ENCODE results near the gene AGAP3.

Gene AGAP3

DNA sequence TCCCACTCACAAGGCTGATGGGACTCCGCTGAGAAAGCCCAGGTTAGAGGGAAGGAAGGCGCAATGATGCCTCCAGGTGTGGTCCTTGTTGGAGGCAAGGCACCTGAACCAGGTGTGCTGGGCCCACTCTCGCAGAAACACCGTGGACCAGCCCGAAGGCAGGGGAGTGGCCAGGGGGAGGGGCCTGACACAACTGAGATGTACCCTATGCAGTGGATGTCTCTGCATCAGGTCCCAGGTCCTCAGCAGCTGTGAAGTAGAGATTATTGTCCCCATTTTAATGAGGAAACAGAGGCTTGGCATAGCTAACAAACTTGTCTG is 49.2 kb downstream of the AGAP3 start:
- DNase-seq (ENCODE audit: low read depth in 2 of 2): no peak

DNA sequence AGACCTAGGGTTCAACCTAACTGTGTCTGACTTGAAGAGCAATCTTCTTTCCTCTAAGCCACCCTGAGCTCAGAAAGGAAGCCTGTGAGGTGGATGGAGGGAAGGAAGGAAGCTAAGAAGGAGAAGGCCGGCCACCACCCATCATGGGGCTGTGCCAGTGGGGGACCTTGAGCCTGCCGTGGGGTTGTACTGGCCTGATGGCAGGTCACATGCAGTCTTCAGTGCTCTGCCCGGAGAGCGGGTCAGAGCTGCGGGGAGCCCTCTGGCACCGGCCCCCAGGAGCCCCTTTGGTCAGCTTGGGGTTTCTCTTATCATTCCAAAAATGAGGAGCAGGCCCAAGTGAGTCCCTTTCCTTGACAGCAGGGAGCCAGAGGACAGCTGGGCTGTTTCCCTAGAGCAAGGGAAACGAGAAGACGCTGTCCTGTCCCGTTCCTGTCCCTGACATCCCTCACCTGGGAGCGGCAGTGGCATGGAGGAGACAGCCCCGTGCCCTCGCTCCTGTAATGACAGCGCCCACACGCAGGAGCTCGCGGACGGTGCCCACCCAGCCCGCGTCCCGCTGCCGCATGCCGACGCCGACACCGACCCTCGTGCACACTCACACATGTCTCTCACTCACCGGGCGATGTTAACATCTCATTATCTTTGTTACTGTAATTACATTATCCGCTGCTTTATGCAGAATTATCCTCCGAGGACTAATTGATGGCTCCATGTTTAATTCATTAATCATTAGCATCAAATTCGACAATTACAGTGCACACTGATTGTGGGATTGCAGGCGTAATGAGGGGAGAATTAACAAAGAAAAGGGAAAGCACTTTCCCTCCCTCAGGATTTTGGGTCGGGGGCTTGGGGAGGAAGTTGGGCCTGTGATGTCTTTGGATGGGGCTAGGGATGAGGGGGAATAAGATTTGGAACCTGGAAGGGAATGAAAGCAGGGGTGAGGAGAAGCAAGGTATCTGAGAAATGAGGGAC is 49.9 kb downstream of the AGAP3 start:
- no peak for DNase-seq (ENCODE audit: low read depth in 2 of 2)

DNA sequence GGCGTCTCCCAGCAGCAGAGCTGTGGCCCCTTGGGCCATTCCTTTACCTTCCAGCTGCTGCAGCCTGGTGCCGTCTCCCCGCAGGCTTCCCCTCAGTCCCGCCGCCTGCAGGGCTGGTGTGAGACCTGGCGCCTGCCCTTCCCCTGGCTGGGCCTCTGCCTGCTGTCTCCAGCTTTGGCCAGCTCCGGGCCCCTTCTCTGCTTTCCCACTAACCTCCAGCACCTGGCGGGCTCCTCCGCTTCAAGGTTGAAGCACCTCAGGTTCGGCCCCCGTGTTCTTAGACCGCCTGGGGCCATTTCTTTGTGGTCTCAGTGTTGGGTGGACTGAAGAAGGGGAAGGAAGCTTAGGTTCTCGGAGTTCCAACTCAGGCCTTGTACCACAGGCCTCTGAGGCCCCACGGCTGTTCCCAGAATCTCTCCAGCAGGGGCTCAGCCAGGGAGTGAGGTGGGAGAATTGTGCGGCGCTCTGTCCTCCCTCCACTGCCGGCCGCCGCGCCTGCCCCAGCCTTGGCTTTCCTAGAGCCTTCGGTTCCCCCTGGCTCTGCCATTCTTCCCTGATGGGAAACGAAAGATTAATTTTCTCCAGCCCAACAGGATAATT is 50.9 kb downstream of the AGAP3 start:
- DNase-seq (ENCODE audit: low read depth in 2 of 2): no peak

DNA sequence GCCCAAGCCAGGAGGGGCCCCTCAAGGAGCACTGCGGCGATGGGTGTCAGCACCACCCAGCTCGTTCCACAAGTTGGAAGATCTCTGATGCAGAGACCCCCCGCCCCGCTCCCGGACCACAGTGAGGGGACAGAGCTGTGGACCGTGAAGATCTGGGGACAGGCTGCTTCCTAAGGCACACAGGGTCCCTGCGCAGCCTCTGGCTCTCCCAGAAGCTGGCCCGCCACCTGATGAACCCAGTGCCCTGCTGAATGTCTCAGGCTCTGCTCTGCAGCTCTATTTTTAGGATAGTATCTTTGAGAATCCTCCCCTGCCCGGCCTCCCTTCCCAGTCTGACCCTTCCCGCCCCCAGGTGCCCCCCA is 51.5 kb downstream of the AGAP3 start:
- no peak for DNase-seq (ENCODE audit: low read depth in 2 of 2)

DNA sequence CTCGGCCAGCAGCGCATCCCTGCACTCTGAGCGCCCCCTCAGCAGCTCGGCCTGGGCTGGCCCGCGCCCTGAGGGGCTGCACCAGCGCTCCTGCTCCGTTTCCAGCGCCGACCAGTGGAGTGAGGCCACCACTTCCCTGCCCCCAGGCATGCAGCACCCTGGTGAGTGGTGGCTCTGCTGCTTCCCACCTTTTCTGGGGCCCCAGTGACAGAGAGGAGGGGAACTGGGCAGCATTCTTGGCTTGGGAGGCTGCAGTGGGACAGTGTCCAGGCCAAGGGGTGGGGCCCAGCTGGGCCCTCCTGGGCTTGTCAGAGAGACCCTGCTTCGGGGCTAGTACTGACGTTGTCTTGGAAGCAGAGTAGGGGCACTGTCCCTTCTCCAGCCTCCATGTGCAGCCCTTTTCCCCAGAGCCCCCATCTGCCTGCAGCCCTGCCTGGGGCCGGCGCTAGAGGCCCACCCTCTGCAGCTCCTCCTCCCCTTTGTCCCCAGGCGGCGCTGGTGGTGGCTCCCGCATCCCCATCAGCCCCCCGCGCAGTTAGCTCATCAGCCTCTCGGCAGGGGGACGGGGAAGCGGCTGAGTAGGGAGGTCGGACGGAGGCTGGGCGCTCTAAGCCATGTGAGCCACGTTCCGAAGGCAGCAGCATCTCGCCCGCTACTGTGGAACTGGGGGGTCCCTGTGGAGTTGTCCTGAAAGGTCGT is 52.0 kb downstream of the AGAP3 start:
- DNase-seq (ENCODE audit: low read depth in 2 of 2): no peak

DNA sequence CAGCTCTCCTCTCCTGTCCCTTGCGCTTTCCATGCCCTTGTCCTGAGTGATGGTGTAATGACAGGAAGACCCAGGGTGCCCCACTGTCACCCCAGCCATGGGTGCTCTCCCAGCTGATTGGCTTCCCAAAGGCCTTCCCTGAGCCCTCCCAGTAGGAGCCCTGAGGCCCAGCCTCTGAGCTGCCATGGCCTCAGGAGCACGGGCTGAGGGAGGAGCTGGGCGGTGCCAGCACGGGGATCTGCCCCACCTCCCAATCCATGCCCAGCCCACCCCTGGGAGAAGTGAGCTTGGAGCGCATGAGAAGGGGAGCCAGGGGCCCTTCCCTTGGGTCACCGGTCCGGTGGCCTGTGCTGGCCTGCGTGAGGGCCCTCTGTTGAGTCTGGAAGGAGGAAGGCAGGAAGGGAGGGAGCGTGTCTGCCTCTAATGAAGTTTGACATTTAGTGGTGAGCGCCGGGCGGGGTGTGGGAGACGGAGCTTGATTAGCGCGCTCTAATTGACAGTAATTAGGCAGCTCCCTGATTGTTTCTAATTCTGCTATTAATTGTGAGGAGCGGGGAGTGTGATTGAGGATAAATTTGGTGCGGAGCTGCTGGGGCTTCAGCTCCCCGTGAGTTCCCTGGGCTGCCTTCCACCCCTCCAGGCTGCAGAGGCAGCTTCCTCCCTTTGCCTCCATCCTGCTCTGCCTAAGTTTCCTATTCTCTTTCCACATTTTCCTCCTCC is 53.0 kb downstream of the AGAP3 start:
- no peak for DNase-seq (ENCODE audit: low read depth in 2 of 2)

DNA sequence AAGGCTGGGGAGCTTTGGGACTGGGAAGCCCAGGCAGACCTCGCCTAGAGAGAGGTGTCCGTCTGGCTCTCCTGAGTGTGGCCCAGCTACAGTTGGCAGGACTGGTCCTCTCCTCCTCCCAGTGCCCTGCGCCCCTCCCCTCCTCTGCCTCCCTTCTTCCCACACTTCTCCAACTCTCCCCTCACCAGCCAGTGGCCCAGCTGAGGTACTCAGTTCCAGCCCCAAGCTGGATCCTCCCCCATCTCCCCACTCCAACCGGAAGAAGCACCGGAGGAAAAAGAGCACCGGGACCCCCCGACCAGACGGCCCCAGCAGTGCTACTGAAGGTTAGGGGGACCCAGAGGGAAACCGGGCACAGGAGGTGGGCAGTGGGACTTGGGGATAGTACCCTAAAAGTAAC is 53.5 kb downstream of the AGAP3 start:
- DNase-seq (ENCODE audit: low read depth in 2 of 2): no peak

DNA sequence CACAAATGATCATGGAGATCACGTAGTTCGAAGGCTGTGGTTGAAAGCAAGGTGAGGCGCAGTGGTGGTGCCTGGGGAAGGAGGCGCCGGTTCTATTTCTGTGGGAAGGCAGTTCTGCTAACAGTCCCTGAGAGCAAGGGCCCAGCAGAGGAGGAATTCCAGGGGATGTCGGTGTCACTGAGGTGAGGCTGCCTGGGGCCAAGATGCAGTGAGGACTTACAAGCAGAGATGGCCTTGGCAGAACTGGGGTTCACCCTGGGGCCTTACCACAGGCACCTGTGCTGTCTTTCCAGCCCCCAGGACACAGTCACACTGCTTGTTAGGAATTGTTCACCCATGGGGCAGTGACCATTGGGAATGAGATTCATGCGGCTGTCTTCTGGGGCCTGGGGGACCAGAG is 54.6 kb downstream of the AGAP3 start:
- no peak for DNase-seq (ENCODE audit: low read depth in 2 of 2)

DNA sequence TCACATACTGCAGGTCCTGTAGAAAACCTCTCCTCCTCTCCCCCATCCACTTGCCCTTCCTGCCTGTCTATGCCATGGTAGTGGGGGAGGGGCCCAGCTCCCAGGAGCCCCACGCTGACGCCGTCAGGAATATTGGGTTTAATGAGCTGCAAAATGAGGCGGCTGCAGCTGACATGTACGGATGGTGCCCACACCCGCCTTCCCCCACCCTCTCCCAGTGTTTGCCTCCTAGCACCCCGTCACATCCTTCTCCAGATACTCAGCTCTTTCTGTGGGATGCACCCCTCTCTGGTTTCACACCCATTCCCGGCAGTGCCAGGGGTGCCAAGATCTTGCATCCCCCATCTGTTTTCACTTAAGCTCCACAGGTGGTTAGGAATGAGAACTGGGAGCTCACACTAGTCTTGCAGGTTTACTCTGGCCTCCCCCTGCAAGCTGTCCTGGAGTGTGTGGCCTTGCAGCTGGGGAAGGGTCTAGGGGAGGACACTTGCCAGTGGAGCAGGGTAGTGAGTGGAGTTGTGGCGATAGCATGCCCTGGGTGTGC is 55.1 kb downstream of the AGAP3 start:
- no peak for DNase-seq (ENCODE audit: low read depth in 2 of 2)

DNA sequence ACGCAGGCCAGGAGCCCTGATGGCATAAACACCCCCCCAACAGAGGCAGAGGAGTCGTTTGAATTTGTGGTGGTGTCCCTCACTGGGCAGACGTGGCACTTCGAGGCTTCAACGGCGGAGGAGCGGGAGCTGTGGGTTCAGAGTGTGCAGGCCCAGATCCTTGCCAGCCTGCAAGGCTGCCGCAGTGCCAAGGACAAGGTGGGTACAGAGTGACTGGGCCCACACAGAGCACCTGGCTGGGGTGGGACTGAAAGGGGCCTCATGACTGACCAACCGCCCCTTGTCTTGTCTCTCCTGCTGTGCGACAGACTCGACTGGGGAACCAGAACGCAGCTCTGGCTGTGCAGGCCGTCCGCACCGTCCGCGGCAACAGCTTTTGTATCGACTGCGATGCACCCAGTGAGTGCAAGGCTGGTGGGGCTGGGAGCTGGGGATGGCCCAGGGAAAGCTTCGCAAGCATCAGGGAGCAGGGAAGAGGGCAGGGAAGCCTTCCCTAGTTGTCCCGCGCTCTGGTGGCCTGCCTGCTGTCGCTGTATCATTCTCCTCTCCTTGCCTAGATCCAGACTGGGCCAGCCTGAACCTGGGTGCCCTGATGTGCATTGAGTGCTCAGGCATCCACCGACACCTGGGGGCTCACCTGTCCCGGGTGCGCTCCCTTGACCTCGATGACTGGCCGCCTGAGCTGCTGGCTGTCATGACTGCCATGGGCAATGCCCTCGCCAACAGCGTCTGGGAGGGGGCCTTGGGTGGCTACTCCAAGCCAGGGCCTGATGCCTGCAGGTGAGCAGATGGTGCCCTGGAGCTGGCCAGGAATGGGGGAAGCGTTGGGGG is 55.8 kb downstream of the AGAP3 start:
- DNase-seq (ENCODE audit: low read depth in 2 of 2): no peak

DNA sequence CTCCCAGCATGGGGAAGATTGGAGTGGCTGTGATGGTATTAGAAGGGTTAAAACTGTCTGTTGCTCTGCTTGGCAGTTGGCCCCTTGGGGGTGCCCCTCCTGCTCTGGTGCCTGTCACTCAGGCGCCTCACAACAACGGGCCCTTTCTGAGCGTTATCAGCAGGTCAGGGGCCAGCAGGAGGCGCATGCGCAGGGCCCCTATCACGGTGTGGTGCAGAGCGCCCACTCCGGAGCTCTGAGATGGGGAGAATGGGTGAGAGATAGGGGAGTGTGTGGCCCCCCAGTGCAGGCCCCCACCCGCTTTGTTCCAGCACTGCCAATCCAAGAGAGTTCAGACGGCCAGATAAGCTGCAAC is 56.4 kb downstream of the AGAP3 start:
- no peak for DNase-seq (ENCODE audit: low read depth in 2 of 2)

DNA sequence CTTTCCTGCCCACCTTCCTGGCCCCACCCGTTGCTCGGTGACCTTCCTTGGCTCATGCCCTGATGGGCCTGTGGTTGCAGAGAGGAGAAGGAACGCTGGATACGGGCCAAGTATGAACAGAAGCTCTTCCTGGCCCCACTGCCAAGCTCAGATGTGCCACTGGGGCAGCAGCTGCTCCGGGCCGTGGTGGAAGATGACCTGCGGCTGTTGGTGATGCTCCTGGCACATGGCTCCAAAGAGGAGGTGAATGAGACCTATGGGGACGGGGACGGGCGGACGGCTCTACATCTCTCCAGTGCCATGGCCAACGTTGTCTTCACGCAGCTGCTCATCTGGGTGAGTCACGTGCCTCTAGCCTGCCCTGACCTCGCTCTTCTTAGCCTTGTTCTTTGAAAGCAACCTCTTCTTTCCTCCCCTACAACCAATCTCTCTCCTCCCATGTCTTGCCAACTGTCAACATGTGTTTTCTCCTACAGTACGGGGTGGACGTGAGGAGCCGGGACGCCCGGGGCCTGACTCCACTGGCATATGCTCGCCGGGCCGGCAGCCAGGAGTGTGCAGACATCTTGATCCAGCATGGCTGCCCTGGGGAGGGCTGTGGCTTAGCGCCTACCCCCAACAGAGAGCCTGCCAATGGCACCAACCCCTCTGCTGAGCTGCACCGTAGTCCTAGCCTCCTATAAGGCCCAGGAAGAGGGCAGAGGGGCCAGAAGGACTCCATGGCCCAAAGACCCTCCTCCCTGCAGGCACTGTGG is 57.2 kb downstream of the AGAP3 start:
- no peak for DNase-seq (ENCODE audit: low read depth in 2 of 2)

DNA sequence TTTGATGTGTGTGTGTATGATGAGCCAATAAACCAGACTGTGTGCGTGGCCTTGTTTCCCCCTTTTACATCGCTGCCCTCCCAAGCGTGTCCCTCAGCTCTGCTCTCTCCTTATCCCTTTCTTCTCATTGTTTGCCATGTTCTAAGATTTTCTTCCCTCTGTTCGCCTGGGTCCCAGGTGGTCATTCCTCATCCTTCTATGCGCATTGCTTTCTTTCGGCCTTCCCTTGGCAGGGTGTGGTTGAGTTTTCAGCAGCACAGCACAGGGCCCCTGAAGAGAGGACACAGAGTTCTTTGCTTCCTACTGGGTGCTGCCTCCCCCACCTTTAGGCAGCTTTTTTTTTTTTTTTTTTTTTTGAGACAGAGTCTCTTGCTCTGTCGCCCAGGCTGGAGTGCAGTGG is 58.1 kb downstream of the AGAP3 start:
- DNase-seq (ENCODE audit: low read depth in 2 of 2): no peak

DNA sequence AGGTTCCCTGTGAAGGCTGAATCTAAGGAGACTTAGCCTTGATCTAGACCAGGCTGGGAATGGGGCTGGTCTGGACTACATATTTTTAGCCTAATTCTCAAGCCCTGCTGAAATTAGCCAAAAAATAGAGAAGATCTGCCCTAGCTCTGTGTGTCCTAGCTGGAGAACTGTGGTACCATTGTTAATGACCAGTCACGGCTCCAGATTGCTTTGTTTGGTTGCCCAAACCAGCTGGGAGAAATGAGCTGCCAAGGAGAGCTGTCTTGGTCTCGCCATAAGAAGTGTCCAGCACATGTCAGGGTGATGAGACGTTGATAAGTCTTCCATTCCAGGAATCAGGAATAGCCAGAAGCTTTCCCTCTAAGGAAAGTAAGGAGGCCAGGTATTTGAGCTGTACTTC is 60.5 kb downstream of the AGAP3 start:
- DNase-seq (ENCODE audit: low read depth in 2 of 2): no peak

DNA sequence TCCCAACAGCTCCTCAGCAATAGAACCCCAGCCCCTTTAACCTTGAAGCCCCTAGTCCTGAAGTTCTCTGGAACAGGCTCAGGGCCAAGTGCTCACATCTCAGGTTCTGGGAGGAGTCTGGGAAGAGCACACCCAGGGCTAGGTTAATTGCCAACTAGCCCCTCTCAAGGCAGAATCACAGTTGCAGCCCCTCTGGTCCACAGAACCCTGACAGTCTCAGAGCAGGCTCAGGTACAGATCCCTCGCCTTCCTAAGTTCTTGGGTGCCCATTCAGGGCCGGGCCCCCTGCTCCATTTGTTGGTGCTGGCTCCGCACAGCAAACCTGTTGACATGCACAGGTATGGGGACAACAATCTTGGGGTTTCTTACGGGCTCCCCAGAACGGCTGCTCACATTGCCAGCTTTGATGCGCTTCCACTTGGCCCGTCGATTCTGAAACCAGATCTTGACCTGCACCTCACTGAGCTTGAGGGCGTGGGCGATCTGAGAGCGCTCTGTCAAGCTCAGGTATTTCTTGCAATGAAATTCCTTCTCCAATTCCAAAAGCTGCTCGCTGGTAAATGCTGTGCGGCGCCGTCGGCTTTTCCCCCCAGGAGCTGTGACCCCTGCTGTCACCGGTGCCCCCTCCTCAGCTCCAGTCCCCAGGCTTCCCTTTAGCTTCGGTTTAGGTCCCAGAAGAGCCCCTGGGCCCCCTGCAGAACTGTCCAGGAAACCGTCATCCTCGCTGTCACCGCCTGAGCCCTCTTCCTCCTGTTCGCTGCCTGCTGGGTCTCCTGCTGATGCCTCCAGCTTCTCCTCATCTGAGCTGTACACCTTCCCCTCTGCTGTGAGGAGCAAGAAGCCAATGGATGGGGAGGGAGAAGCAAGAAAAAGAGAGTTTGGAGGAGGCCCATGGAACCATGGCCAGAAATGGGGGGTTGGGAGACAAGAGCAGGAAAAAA is 62.3 kb downstream of the AGAP3 start:
- DNase-seq (ENCODE audit: low read depth in 2 of 2): no peak

DNA sequence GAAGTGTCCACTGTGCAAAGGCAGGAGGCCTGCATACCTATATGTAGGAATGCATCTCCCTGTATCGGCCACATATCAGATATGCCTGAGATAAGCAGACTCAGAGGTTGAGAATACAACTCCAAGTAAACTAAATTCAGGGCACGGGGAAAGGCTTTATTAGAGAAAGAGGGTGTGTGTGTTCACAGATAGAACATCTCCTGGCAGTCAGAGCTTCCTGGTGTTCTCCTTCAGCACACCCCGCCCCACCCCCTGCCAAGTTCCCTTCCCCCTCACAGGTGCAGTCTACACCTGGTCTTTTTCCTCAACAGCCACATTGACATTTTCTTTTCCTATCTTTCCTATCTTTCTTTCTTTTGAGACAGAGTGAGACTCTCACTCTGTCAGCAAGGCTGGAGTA is 64.1 kb downstream of the AGAP3 start:
- no peak for DNase-seq (ENCODE audit: low read depth in 2 of 2)

DNA sequence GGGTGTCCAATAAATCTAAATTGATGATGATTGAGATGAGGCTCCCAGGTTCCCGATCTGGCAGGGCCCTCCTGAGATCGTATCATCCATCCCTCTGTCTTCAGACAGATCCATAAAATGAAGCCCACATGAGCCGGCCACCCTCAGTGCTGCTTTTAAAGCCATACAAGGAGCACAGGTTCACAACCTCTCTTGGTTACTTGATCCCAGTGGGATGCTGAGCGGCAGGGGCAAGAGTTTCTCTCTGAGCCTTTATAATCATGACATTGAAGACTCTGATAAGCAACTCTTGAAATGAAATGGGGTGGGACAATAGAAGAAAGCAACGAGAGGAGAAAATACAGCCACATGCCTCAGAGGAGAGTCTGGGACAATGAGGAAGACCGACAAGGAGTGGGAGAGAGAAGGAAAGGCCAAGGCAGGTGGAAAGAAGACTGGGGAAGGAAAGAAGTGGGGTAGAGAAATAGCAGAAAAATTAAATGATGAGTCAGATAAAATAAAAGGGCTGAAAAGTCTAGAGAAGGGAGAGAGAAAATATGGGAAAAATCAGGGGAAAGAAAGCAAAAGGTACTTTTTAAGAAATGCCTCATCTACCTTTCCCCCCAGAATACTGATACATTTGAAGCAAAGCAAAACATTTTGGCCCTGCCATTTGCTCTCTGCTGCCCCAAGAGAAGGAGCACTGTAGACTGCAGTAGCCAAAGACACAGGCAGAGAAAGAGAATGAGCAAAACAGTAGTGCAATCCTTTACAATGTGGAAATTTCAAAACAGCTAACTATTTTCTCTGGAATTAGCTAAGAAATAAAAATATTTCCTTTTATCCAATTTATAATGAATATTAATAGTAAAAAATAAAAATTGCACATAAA is 66.6 kb downstream of the AGAP3 start:
- no peak for DNase-seq (ENCODE audit: low read depth in 2 of 2)

DNA sequence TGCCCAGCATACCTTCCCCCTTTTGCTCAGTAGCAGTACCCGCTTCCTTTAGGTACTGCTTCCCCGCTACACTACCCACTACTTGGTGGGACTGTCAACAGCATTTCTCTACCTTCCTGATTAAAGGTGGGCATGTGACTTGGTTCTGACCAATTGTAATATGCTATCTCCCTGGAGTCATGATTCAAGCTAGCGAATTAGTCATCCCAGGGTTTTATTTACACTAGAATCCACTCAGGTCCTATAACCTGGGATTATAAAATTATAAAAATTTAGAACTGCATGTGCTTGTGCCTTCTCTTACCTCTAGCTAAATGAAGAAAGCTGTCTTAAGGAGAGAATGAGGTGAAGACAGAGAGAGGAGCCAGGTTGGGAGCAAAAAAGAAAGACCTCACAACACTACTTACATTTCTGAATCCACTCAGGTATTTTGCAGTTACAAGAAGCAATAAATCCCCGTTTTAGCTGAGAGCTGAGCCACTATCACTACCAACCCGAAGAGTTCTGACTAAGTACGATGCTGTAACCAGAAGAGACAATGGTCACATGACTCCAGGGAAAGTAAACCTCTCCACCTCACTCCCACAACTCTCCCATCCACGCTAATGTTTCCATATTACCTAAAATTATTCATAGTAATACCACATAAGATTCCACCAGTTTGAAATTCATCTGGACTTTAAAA is 71.5 kb downstream of the AGAP3 start:
- no peak for DNase-seq (ENCODE audit: low read depth in 2 of 2)
